Mammary microvascular endothelial cell (primary cell): ENCODE results near the gene LAIR2. TPM values are rescaled to one million over a fixed set of nuclear protein-coding genes. Genes with fewer than 3 reads are reported as not detected.

ENCODE experiments used
- total RNA-seq: library from RNA; depleted of rRNA; stranded (reverse); fragments of >200 nt; gene quantifications from 2 replicates; pipeline ENCODE4 v1.2.3, GENCODE V29; 2015

The LAIR2 gene, protein sequence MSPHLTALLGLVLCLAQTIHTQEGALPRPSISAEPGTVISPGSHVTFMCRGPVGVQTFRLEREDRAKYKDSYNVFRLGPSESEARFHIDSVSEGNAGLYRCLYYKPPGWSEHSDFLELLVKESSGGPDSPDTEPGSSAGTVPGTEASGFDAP
- not detected in 2 replicates for total RNA-seq

DNA sequence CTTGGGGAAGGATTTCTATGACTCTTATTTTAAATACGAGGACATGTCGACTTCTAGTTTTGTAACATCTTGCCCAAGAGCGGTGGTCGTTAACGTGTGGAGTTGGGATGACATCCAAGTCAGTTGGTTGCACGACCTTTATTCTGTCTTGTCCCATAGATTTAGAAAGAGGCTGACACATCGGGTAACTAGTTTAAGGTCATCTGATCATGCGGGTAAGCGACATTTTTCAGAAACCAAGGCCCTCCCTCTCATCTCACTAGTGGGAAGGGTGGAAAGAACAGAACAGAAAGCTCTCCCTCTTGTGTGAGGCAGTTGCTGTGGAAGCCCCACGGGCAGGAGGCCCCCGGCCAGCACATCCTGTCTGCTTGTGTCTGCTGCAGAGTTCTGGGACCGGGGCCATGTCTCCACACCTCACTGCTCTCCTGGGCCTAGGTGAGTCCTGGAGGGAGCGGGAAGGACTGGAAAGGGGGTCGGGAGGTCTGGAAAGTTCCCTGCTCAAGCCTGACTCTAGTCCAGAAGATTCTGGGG lies at the start of gene LAIR2:
Gene LAIR2, plus strand, starts transcription at position 314 of the 531 bp plus-strand sequence. Its CDS starts 88 bp downstream, at position 402.

DNA sequence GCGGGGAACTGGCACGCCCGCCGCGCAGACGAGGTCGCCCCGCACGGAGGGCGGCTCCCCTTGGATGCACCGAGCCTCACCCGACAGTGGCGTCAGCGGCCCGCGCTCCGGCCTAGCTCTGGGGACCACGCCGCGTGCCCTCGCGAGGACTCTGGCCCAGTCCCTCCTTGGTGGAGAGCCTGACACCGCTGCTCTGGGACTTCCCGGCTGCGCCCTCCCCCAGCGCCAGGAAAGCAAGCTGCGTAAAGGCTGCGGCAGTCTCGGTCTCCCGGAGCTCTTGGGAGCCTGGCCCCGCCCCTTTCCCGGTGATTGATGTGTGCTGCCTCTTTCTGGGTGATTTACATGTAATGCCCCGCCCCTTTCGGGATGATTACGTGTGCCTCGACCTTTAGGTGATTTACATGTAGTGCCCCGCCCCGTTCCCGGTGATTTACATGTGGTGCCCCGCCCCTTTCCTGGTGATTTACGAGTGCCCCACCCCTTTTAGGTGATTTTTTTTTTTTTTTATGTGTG lies 39.0 kb upstream of the LAIR2 start, which contains the start of gene LENG9:
Gene LENG9, minus strand, starts transcription at position 248 of the 513 bp plus-strand sequence. CDS start 252 bp downstream, outside the sequence.

DNA sequence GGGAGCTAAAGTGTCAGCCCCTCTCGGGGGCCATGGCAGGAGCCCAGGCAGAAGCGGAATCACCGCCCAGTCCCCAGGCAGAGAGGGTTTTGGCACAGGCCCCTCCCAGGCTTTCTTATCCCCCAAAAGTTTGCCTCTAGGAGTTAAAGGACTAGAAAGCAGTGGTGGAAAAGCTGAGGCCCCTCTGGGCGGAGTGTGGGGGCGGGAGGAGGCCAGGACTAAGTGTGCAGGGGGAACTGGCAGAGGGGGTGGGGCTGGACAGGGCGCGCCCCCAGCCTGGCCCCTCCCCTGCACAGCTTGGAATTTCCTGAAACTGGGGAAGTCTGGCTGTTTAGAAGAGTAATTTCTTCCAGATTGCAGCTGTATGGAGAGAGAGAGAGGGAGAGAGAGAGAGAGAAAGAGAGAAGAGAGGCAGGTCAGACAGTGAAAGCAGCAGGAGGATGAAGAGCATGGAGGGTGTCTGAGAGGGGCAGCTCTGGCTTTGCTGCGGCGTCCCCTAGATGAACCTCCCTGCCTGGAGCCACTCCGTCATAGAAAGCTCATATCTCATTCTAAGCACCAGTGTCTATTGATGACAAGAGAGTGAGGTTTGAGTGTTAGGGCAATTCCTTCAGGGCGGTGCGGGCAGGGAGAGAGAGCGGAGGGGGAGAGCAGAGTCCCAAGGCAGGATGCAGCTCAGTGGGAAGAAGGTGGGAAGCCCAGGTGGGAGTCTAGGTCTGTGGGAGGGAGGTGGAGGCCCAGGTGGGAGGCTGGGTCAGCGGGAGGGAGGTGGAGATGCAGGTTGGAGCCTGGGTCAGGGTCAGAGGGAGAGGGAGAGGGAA lies 29.4 kb upstream of the LAIR2 start, which contains the start of gene CDC42EP5:
Gene CDC42EP5, minus strand, starts transcription at position 226 of the 821 bp plus-strand sequence. CDS start 7,749 bp downstream, outside the sequence.

Other genes with a start within 250 kb of the LAIR2 start
- gene LILRB5, start 245.6 kb upstream of the LAIR2 start, total RNA-seq: not detected in 2 replicates
- gene LILRB2, start 221.7 kb upstream of the LAIR2 start, total RNA-seq: not detected in 2 replicates
- gene LILRA5, start 189.7 kb upstream of the LAIR2 start, total RNA-seq: not detected in 2 replicates
- gene LILRA4, start 163.7 kb upstream of the LAIR2 start, total RNA-seq: not detected in 2 replicates
- not detected in 2 replicates for gene LAIR1, start 137.9 kb upstream of the LAIR2 start, total RNA-seq
- gene TTYH1, start 87.4 kb upstream of the LAIR2 start, total RNA-seq: not detected in 2 replicates
- gene LENG8, start 53.6 kb upstream of the LAIR2 start, total RNA-seq: 21.1 and 33.3 TPM in 2 replicates
- gene LENG9, start 39.1 kb upstream of the LAIR2 start, total RNA-seq: 2.9 and 6.0 TPM in 2 replicates
- gene CDC42EP5, start 29.5 kb upstream of the LAIR2 start, total RNA-seq: 46.9 and 49.0 TPM in 2 replicates
- not detected in 2 replicates for gene LILRA2, start 71.0 kb downstream of the LAIR2 start, total RNA-seq
- gene LILRA1, start 90.8 kb downstream of the LAIR2 start, total RNA-seq: not detected in 2 replicates
- gene LILRB1, start 127.7 kb downstream of the LAIR2 start, total RNA-seq: not detected in 2 replicates
- gene LILRB4, start 160.2 kb downstream of the LAIR2 start, total RNA-seq: not detected in 2 replicates
- not detected in 2 replicates for gene KIR3DL3, start 221.6 kb downstream of the LAIR2 start, total RNA-seq
- not detected in 2 replicates for gene KIR2DL3, start 235.7 kb downstream of the LAIR2 start, total RNA-seq